Measurements from ENCODE around the gene ZKSCAN3. TPM values are rescaled to one million over a fixed set of nuclear protein-coding genes. Genes with fewer than 3 reads are reported as not detected.
"Not testable (repeated sequence)": the region's sequence is repeated elsewhere in the genome, so short reads cannot be mapped to it uniquely, and the experiment has no call there.

ZKSCAN3 gene
- total and polyA plus RNA-seq, 2 of the 8 experiments (the other 6 are each of a cell fraction or from before 2014, with no cell fraction given), result 2.7 to 9.8 TPM

DNA sequence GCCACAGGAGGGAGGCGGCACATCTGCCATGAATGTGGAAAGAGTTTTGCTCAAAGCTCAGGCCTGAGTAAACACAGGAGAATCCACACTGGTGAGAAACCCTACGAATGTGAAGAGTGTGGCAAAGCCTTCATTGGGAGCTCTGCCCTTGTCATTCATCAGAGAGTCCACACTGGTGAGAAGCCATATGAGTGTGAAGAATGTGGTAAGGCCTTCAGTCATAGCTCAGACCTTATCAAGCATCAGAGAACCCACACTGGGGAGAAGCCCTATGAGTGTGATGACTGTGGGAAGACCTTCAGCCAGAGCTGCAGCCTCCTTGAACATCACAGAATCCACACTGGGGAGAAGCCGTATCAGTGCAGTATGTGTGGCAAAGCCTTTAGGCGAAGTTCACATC lies 15.8 kb downstream of the ZKSCAN3 start:
- WGBS, 2 experiments (ENCODE audit: extremely low coverage in 1 of 2, insufficient coverage in 1 of 2, insufficient read length in 1 of 2, insufficient replicate concordance in 2 of 2, low coverage in 1 of 2, low lambda C conversion rate in 2 of 2, missing lambda C conversion rate in 1 of 2), result 88% methylated on average over 4 of the region's 4 CpGs; no CpG with 5 or more reads in 1 of the 2 experiments
- not testable (repeated sequence) for H3K4me3 ChIP-seq (ENCODE audit: extremely low read depth in 1 of 4, insufficient read depth in 2 of 4, low read depth in 3 of 4, low read length in 4 of 4)

More for the DNA sequence above, 15.8 kb downstream of the ZKSCAN3 start:
- H4K8ac ChIP-seq (ENCODE audit: extremely low read depth, insufficient read depth, low read length); H2BK120ac ChIP-seq (replicated peaks; ENCODE audit: low read depth, low read length); H2BK15ac ChIP-seq (ENCODE audit: low read length); H2BK20ac ChIP-seq (ENCODE audit: low read length); H3K79me2 ChIP-seq (ENCODE audit: control insufficient read depth in 1 of 2, insufficient read depth in 2 of 2, low read length in 2 of 2); H2AK5ac ChIP-seq (ENCODE audit: low read depth, low read length); H3K23me2 ChIP-seq (ENCODE audit: low read depth, low read length); DNase-seq (ENCODE audit: low read depth in 1 of 2, low spot score in 2 of 2); POLR2A ChIA-PET (ENCODE audit: partially characterized antibody); H3K23ac ChIP-seq (ENCODE audit: insufficient read length); H3K9me3 ChIP-seq (ENCODE audit: insufficient read depth in 2 of 2, low read depth in 1 of 2, low read length in 1 of 2); H3K4me2 ChIP-seq (ENCODE audit: insufficient read depth in 1 of 2, low read depth in 2 of 2, low read length in 2 of 2); H3K56ac ChIP-seq (replicated peaks; ENCODE audit: insufficient read length, low read depth, low read length); H3K9ac ChIP-seq (replicated peaks in 1 of 4; ENCODE audit: extremely low read depth in 1 of 4, low read depth in 3 of 4, low read length in 3 of 4); FAIRE-seq; H3K27me3 ChIP-seq (replicated peaks in 1 of 4; ENCODE audit: control insufficient read depth in 3 of 4, extremely low read depth in 1 of 4, insufficient read depth in 3 of 4, low read length in 3 of 4); H3K14ac ChIP-seq (ENCODE audit: insufficient read length); H3K18ac ChIP-seq (ENCODE audit: extremely low read depth, low read length); H2BK12ac ChIP-seq (ENCODE audit: low read depth, low read length); H4K91ac ChIP-seq (replicated peaks; ENCODE audit: insufficient read length, low read length); H3K4me1 ChIP-seq (replicated peaks in 1 of 4; ENCODE audit: control insufficient read depth in 3 of 4, insufficient read depth in 4 of 4, low read length in 3 of 4); H4K5ac ChIP-seq (ENCODE audit: insufficient read length, low read depth, low read length); H3K4ac ChIP-seq (replicated peaks; ENCODE audit: insufficient read length, low read depth, low read length); H2AFZ ChIP-seq (ENCODE audit: low read length); H3K79me1 ChIP-seq (ENCODE audit: low read depth, low read length); H4K20me1 ChIP-seq (replicated peaks in 1 of 2; ENCODE audit: control insufficient read depth in 1 of 2, insufficient read depth in 2 of 2, low read length in 2 of 2); H3K27ac ChIP-seq (ENCODE audit: low read depth, low read length); H2BK5ac ChIP-seq (ENCODE audit: low read depth, low read length): not testable (repeated sequence)
- H3K36me3 ChIP-seq (ENCODE audit: control insufficient read depth in 2 of 4, insufficient read depth in 4 of 4, low read length in 3 of 4), result peaks cover 9 to 22% (median 18%) of the 10 kb centered on the region in 4 experiments; a peak in 6 of 8 replicates
- CTCF ChIA-PET (ENCODE audit: partially characterized antibody), result interaction anchor here (3.7 kb wide), 1 partner anchor 10 kb away, joined by 18 read pairs; no protein-coding TSS in a partner anchor

All from H1 (cell line).